ENCODE results near the gene CRLF3.
"Not testable (repeated sequence)": the region's sequence is repeated elsewhere in the genome, so short reads cannot be mapped to it uniquely, and the experiment has no call there.

Gene CRLF3

GRCh38 chr17:30735206-30735605 is 89.3 kb downstream of the CRLF3 start:
- not testable (repeated sequence) for FAIRE-seq

DNA sequence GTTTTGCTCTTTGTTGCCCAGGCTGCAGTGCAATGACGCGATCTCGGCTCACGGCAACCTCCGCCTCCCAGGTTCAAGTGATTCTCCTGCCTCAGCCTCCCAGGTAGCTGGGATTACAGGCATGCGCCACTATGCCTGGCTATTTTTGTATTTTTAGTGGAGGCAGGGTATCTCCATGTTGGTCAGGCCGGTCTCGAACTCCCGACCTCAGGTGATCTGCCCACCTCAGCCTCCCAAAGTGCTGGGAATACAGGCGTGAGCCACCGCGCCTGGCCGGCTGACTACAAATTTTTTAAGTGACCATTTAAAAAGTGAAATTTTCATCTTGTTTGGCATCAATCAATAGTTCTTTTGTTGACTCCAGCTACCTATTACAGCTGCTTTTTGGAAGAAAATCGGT is 90.3 kb downstream of the CRLF3 start:
- FAIRE-seq = not testable (repeated sequence)

All from A204.1 (cell line).